Stimulated activated CD8-positive, alpha-beta memory T cell treated with anti-CD3 and anti-CD28 coated beads, Interleukin-4, amount 100 ng/mL, for 4 hours (primary cell): ENCODE measurements around the gene TRAPPC2L.
"Not testable (repeated sequence)": the region's sequence is repeated elsewhere in the genome, so short reads cannot be mapped to it uniquely, and the experiment has no call there.

Experiments used
- DNase-seq, 2 donors: peaks; one replicate each; pipeline ENCODE4 v3.0.0-alpha.2; 2020; ENCODE audit warnings: low read depth in 2 of 2, low spot score in 1 of 2

TRAPPC2L gene

GRCh38 chr16:88818575-88818874 lies 38.4 kb upstream of the TRAPPC2L start:
- DNase-seq, result no peak

GRCh38 chr16:88819126-88819525 lies 37.8 kb upstream of the TRAPPC2L start:
- DNase-seq, result no peak

DNA sequence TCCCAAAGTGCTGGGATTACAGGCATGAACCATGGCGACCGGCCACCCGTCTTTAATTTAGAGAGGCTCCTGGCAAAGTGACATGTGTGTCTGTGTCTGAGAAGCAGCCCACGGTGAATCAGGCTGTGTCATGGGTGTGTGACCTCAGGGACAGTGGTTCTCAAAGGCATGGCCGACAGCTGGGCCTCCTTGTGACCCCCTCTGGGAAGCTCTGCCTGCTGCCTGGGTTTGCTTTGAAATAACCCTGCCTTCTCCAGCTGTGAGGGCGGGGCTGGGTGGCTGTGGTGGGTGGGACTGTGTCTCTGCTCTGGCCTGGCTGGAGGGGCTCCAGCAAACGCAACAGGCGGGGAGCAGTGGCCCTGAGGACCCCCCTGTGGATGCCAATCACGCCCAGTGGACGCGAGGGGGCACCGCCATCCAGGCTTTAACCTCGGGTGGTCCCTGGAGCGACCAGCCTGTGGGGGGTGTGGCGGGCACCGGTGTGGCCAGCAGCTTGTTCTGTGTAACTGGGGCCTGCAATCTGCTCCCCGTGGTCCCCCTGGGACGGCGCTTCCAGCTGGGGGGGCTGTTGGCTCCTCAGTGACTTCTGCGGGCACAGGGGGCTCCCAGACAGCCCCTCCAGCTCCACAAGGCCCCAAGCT lies 36.4 kb upstream of the TRAPPC2L start:
- DNase-seq, result no peak

DNA sequence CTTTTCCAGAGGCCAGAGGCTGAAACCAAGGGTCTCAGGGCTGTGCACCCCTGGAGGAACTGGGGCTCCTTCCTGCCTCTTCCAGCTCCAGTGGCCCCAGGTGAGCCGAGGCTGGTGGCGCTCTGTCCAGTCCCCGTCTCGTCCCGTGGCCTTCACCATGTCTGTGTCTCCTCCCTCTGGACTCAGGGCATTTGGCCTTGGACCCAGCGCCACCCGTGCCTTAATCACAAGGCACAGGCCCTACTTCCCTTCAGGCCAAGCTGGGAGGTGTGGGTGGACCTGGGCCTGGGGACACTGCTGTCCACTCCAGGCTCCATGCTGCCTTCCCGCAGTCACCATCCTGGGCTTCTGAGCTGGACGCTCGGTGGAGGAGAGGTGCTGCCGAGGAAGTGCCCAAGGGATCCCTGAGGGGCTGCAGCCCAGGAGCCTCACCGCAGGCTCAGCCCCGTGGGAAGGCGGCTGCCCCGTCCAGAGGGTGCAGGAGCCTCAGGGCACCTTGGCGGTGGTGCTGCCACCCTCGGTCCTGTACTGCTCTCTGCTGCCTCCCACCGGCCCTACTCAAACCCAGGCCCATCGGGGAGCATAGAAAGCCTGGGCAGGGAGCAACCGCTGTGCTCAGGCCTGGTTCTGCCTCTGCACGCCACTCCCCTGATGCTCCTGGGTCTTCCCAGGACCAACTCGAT lies 35.6 kb upstream of the TRAPPC2L start:
- DNase-seq, result no peak

DNA sequence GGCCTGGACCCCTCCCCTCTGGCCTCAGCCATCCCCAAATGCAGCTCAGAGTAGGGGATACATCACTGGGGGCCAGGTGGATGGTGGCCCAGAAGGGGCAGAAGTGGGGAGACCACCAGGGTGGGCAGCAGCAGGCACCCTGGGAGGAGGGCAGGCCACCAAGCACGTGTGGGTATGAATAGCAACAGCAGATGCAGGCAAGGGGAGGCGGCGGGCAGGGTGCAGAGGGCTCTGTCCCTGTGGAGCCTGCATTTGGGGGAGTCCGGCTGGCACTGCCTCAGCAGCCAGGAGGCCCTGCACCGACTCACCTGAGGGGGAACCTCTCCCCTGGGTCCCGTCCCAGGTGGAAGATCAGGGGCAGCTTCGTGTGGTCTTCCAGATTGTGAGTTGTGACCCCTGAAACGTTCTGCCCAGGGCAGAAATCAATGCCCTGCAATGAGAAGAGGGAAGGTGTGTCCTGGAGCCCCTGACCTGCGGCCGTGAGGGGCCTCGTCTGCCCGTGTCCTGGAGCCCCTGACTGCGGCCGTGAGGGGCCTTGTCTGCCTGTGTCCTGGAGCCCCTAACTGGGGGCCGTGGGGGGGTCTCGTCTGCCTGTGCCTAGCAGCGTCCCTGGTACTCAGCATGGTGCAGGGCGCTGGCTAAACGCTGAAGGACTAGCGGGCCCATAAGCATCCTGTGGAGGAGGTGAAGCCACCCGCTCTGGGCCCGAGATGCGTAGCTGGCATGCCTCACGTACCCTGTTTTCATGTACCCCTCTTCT lies 34.5 kb upstream of the TRAPPC2L start:
- DNase-seq, result no peak

DNA sequence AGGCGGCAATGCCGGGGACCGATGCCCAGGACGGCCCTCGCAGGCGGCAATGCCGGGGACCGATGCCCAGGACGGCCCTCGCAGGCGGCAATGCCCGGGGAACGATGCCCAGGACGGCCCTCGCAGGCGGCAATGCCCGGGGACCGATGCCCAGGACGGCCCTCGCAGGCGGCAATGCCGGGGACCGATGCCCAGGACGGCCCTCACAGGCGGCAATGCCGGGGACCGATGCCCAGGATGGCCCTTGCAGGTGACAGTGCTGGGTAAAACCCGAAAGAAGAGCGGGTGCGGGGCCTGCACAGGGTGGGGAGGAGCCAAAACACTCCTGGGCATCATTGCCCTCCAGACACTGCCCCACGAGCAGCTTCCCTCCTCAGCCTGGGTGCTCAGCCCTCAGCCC lies 33.3 kb upstream of the TRAPPC2L start:
- DNase-seq, result not testable (repeated sequence)

DNA sequence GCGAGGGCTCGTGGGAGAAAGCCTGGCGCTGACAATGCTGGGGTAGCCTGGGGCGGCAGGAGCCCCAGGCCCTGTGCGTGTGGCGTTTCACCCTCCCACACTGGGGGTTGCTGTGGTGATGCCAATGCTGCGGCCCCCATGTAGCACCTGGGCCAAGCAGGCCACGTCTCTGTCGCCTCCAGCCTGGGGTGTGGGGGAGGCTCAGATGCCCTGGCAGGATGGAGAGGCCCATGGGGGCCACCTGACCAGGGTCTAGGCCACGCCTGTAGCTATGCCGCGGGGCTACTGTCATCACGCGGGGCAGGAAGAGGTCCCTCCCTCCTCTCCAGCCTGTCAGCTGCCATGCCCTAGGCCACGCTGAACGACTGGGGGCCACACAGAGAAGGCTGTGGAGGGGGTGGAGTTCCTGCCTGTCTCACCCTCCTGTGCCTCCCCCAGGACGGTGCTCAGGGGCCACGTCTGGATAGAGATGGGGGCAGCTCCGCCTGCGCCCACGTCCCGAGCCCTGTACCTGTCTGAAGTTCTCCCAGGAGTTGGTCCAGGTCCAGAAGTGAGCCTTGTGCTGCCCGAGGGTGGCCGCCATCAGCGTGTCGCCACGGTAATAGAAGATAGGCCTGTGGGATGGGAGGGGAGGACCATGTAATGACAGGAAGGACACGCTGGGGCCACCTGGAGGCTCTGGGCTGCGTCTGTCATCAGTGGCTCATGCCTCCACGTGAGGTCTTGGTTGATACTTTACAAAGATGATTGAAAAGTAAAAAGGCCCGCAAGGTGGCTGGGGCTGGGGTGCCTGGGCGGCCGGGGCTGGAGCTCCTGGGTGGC lies 32.5 kb upstream of the TRAPPC2L start:
- DNase-seq, result no peak

DNA sequence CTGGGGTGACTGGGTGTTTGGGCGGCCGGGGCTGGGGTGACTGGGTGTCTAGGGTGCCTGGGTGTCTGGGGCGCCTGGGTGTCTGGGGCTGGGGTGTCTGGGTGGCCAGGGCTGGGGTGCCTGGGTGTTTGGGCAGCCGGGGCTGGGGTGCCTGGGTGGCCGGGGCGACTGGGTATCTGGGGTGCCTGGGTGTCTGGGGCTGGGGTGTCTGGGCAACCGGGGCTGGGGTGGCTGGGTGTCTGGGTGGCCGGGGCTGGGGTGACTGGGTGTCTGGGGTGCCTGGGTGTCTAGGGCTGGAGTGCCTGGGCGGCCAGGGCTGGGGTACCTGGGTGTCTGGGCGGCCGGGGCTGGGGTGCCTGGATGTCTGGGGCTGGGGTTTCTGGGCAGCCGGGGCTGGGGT lies 31.8 kb upstream of the TRAPPC2L start:
- DNase-seq, result no peak

DNA sequence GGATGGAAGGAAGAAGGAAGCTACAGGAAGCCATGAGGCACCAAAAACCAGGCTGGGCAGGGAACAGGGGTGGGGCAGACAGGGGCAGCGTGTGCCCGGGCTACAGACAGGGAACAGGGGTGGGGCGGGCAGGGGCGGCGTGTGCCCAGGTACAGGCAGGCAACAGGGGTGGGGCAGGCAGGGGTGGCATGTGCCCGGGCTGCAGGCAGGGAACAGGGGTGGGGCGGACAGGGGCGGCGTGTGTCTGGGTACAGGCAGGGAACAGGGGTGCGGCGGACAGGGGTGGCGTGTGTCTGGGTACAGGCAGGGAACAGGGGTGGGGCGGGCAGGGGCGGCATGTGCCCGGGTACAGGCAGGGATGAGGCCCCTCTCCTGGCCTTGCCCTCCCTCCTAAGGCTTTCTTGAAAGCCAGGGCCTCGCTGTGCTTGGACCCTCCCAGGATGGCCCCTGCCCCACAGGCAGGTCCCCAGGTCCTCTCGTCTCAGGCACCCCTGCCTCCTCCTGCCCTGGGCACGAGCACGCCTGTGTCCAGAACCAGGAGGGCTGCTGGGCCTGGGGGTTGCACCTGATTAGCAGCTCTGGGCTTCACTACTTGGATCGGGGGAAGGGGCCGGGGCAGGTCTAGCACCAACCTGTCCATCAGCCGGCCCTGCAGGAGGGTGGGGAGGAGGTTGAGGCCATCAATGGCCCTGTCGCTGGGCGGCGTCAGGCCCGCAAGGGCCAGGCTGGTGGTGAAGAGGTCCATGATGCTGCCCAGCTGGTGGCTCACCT lies 30.7 kb upstream of the TRAPPC2L start:
- no peak for DNase-seq

- no peak for DNase-seq
Observed at GRCh38 chr16:88827727-88828126, 29.2 kb upstream of the TRAPPC2L start.

DNA sequence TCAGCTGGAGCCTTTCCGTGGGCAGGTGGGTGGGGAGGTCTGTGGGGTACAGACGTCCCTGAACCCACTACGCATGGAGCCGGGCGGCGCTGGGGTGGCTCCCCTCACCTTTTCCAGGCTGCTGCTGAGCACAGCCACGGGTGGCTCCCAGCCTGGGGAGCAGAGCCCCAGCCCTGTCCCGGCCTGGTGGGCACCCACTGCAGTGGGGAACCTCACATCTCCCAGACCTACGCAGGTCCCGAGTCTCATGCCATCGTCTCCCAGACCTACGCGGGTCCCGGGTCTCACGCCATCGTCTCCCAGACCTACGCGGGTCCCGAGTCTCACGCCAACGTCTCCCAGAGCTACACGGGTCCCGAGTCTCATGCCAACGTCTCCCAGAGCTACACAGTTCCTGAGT lies 28.2 kb upstream of the TRAPPC2L start:
- DNase-seq, result no peak

DNA sequence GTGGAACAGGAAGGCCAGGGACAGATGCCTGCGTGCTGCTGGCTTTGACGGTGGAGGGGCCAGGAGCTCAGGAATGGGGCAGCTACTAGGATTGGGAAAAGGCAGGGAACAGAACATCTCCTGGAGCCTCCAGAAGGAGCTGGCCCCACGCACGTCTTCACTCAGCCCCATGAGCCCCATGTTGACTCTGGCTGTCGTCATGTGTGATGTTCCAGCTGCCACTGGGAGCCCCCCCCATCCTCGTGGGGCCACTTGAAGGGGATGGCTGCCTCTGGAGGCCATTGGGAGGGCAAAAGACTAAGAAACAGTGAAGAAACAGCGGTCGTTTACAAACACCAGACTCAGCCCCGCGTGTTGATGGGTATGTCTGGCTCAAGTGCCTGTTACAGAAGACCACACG lies 26.7 kb upstream of the TRAPPC2L start:
- no peak for DNase-seq

GRCh38 chr16:88830783-88831182 lies 26.1 kb upstream of the TRAPPC2L start:
- DNase-seq, result no peak

DNA sequence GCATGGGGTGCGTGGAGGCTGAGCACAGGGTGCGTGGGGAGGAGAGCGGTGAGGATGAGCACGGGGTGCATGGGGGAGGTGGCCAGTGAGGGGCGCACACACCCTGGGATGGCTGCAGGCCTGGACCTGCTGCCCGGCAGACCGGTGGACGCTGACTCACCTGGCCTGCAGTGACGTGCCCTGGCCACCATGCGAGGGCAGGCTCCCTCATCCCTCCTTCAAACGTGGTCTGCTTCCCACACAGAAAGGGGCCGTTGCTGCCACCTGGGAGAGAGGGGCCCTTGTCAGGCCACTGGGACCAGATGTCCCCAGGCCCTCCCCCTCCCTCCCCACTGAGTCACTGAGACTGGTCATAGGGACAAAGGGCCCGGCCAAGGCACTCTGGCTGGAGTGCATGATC lies 25.1 kb upstream of the TRAPPC2L start:
- DNase-seq, result no peak

DNA sequence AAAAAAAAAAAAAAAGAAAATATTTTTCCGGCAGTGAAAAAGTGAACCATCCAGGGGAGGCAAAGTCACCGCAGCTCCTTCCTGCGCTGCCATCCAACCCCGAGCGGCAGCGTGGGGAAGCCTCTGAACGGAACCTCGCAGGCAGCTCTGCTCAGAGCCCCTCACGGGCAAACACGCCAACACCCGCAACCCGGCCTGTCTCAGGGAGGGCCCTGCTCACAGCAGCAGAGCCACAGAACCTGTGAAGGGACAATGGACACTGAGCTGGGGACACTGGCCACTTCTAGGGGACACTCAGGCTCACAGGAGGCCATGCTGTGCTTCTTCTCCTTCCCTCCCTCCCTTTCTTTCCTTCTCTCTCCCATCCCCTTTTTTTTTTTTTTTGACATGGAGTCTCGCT lies 23.8 kb upstream of the TRAPPC2L start:
- no peak for DNase-seq

DNA sequence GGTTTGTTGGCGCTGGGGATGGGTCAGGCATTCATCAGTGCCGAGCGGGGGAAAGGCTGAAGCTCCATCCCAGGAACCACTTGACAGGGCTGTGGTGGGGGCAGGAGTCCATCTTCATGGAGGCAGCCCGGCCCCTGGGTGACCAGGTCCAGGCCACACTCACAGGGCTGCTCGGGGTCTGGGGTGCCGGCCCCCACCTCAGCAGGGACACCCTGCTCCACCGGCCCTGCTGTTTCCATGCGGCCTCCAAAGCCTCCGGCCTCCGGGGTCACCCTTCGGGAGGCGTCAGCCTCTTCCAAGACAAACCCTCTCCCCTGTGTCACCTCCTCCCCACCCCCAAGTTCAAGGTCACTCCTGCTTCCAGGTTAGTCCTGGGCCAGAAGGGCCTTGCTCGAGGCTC lies 22.3 kb upstream of the TRAPPC2L start:
- DNase-seq, result no peak

GRCh38 chr16:88835383-88835782 lies 21.5 kb upstream of the TRAPPC2L start:
- DNase-seq, result no peak

- DNase-seq, result no peak
Observed at GRCh38 chr16:88835818-88836217, 21.1 kb upstream of the TRAPPC2L start.

GRCh38 chr16:88836791-88837190 lies 20.1 kb upstream of the TRAPPC2L start:
- no peak for DNase-seq

- no peak for DNase-seq
Observed at GRCh38 chr16:88837806-88838205, 19.1 kb upstream of the TRAPPC2L start.

GRCh38 chr16:88838566-88838965 lies 18.4 kb upstream of the TRAPPC2L start:
- DNase-seq, result no peak
